ENCODE measurements around the gene CFAP100. TPM values are rescaled to one million over a fixed set of nuclear protein-coding genes. Genes with fewer than 3 reads are reported as not detected.

The CFAP100 gene
- total and polyA plus RNA-seq, 2 of the 4 experiments (the other 2 are of a cell fraction): not detected

- Histone ChIP-seq H3K23ac (ENCODE audit: low read depth, low read length) (no peak overlapping the region), H3K4me1 (ENCODE audit: control insufficient read depth, insufficient read depth, low read length) (no peaks in the 10 kb centered on the region), H3K4me2 (ENCODE audit: low read depth, low read length) (no peak overlapping the region), H4K20me1 (ENCODE audit: insufficient read depth, low read length) (no peaks in the 10 kb centered on the region; the same call in 1 of the 2 replicates), H2AK9ac (replicated peaks; ENCODE audit: low read depth, low read length, poor library complexity) (no peak overlapping the region), H2BK20ac (ENCODE audit: low read depth, low read length) (no peak overlapping the region), H3K27ac (ENCODE audit: insufficient read depth, low read length) (no peak overlapping the region), H4K8ac (ENCODE audit: low read depth in 2 of 2, low read length in 2 of 2) (no peak overlapping the region), H3K36me3 (ENCODE audit: control insufficient read depth, insufficient read depth, low read length) (peaks cover 2% of the 10 kb centered on the region; the same call in 1 of the 2 replicates), H2BK15ac (ENCODE audit: low read depth, low read length) (no peak overlapping the region), H3K9me3 (ENCODE audit: control insufficient read depth, insufficient read depth, low read length) (no peaks in the 10 kb centered on the region), H3K27me3 (ENCODE audit: control insufficient read depth, insufficient read depth, low read length) (no peaks in the 10 kb centered on the region), H3K14ac (replicated peaks; ENCODE audit: low read depth, low read length) (no peak overlapping the region), H4K5ac (ENCODE audit: low read depth, low read length) (no peak overlapping the region), H2BK5ac (ENCODE audit: low read depth, low read length, poor library complexity, severe bottlenecking) (no peak overlapping the region), H3K4ac (ENCODE audit: low read depth, low read length) (no peak overlapping the region), H3K9ac (ENCODE audit: low read depth, low read length) (no peak overlapping the region), H2BK120ac (ENCODE audit: low read depth, low read length) (no peak overlapping the region), H3K4me3 (ENCODE audit: insufficient read depth, low read depth, low read length) (no peak overlapping the region), H2AFZ (replicated peaks; ENCODE audit: low read length, poor library complexity) (no peak overlapping the region), H2AK5ac (ENCODE audit: low read depth, low read length) (no peak overlapping the region), H3K9me1 (ENCODE audit: insufficient read depth, low read length) (no peaks in the 10 kb centered on the region), H3K56ac (ENCODE audit: extremely low read depth, insufficient read depth, low read length) (no peak overlapping the region), H4K91ac (ENCODE audit: insufficient read depth, low read depth, low read length) (no peak overlapping the region), H3K79me1 (ENCODE audit: low read depth in 1 of 2, low read length in 2 of 2) (no peaks in the 10 kb centered on the region), H3K18ac (ENCODE audit: low read depth, low read length) (no peak overlapping the region)
- intact Hi-C loops (cut with micrococcal nuclease) (no loop called here), dilution Hi-C loops (cut with HindIII; ENCODE audit: low sequenced_read_pairs, unreplicated experiment) (no loop called here), in situ Hi-C loops (cut with MboI; ENCODE audit: low sequenced_read_pairs) (no loop called here)
- ChIA-PET CTCF (no interaction called here), POLR2A (ENCODE audit: unreplicated experiment) (no interaction called here)
- ATAC-seq (ENCODE audit: low read depth) (no peak), DNase-seq (no peak)
- WGBS, 2 experiments (ENCODE audit: extremely low coverage in 2 of 2, insufficient read length in 1 of 2): no CpG with 5 or more reads among the region's 8 CpGs
- no TSS peak for BruUV-seq (replicated peaks)
- TF ChIP-seq, protein P1, sequence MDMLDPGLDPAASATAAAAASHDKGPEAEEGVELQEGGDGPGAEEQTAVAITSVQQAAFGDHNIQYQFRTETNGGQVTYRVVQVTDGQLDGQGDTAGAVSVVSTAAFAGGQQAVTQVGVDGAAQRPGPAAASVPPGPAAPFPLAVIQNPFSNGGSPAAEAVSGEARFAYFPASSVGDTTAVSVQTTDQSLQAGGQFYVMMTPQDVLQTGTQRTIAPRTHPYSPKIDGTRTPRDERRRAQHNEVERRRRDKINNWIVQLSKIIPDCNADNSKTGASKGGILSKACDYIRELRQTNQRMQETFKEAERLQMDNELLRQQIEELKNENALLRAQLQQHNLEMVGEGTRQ (IDR thresholded peaks at IDR 0.05; ENCODE audit: low read depth, low read length): no peak
- no peak for TF ChIP-seq FOS (IDR thresholded peaks at IDR 0.05; ENCODE audit: low read depth, low read length)
- no peak for TF ChIP-seq MAFK (IDR thresholded peaks at IDR 0.05; ENCODE audit: low read depth, low read length)
- no peak for TF ChIP-seq NFE2L2 (IDR thresholded peaks at IDR 0.05; ENCODE audit: low read depth, low read length)
- TF ChIP-seq CEBPB (IDR thresholded peaks at IDR 0.05; ENCODE audit: low read depth, low read length): no peak
- TF ChIP-seq RAD21 (IDR thresholded peaks at IDR 0.05; ENCODE audit: low read length): no peak
- no peak for TF ChIP-seq CHD1 (IDR thresholded peaks at IDR 0.05; ENCODE audit: low read depth, low read length)
- no peak for TF ChIP-seq RCOR1 (IDR thresholded peaks at IDR 0.05; ENCODE audit: insufficient replicate concordance, low read length)
- TF ChIP-seq BHLHE40 (IDR thresholded peaks at IDR 0.05; ENCODE audit: low read depth, low read length): no peak
Observed at GRCh38 chr3:126438186-126438585, 43.5 kb downstream of the CFAP100 start.
